HG02884 (cell line): ENCODE results near the gene TIMP4.

Experiments
- ATAC-seq: cut with Tn5 transposase; IDR thresholded peaks from one replicate; pipeline ENCODE4 v1.9.1; 2021; ENCODE audit warnings: mild to moderate bottlenecking, moderate library complexity; ENCODE audit not compliant: unreplicated experiment

Gene TIMP4

GRCh38 chr3:12158387-12159226, at the start of gene TIMP4:
TIMP4 (minus strand) TSS chr3:12158912; CDS start chr3:12158840, 72 bp downstream.
- ATAC-seq = no peak

- ATAC-seq = no peak
These were observed 46.5 kb upstream of the TIMP4 start for GRCh38 chr3:12205171-12205570.

DNA sequence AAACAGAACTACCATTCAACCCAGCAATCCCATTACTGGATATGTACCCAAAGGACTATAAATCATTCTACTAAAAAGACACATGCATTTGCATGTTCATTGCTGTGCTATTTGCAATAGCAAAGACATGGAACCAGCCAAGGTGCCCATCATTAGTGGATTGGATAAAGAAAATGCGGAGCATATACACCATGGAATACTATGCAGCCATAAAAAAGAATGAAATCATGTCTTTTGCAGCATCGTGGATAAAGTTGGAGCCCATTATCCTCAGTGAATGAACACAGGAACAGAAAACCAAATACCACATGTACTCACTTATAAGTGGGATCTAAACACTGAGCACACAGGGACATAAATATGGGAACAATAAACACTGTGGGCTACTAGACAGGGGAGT, 43.1 kb upstream of the TIMP4 start:
- no peak for ATAC-seq

DNA sequence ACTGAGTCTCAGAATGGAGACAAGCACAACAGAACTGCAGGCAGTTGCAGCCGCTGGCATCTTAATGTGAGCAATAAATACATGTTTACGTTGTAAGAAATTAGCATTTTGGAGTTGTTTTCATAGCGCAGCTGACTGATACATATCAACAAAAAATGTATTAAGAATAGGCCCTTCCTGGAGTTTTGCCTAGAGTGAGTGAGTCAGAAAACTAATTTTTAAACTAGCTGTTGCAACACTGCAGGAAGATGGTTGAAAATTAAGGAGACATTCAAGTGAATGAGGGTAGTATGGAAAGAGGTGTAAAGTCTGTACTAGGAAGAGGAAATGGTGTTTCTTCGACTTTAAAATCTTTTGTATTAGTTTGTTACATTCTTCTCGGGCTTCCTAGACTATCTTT, 39.6 kb upstream of the TIMP4 start:
- ATAC-seq = no peak

DNA sequence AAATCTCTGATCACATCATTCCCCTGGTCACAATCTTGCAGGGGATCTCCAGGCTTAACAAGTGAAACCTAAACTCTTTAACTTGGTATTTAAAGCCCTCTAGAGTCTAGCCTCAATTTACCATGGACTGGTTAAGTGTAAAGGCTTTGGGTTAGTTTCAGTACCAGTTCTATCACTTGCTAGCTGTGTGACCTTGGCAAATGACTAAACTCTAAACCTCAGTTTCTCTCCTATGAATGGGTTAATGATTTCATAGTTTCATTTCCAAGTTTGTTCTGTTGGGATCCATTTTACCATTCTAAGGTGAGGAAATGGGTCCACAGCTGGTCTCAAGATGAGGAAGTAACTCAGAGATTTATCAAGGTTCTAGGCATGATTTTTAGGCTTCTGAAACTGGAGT, 38.8 kb upstream of the TIMP4 start:
- ATAC-seq = peak; percentile 45

DNA sequence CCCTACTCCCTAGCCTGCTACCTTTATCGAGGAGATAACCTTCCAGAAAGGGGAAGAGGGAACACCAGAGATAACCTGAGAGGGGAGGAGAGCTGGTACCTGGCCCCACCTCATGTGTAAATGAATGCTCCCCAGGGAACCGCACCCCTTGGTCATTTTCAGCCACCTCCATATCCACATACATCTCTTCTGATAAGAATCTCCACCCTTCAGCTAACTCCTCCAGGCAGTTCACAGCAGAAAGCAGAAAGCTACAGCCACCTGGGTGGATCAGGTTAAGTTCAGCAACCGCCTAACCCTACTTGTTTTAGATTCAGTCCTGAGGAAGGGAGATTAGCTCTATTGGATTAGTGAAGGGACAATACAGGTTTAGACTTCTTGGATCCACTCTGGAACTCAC, 38.0 kb upstream of the TIMP4 start:
- no peak for ATAC-seq

DNA sequence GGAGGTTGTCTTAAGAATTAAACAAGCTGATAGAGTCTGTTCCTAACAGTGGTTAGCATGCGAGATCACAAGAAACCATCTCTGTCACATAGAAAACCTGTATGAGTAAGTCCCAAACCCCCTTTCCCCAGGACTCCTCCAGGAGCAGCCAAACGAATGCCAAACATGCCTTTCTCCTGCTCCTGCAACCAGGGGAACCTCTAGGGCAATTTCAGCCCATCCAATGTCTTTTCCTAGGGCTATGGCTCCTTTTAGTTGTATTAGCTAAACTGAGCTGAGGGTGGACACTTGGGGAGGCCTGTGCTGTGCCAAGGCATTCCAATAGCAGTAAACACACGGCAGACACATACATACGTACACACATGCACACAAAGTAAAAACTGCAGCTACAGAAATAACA, 36.5 kb upstream of the TIMP4 start:
- ATAC-seq = no peak

DNA sequence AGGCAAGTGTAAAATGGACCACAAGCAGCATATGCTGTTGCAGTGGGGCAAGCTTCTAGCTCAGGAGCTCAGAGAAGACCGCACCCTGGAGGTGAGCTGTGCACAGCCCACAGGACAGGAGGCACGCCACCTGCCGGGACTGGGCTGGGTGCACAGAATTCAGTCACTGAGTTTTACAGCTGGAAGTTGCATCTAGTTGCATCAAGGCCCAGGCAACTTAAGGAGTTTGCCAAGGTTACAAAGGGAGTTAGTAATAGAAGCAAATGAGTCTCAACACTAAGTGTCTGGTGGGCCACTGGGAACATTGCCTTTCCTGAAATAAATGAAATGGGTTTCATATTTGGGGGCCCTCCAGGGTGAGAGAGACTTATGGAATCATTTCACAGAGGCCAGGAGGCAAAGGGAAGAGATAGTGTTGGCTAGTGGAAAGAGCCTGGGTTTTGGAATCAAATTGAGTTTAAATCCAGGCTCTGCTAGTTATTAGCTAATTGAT, 36.0 kb upstream of the TIMP4 start:
- peak; percentile 38 for ATAC-seq

- ATAC-seq = no peak
These were observed 35.5 kb upstream of the TIMP4 start for GRCh38 chr3:12194209-12194608.

- ATAC-seq = peak; percentile 57
These were observed 34.9 kb upstream of the TIMP4 start for GRCh38 chr3:12193485-12194165.

- ATAC-seq = no peak
These were observed 34.2 kb upstream of the TIMP4 start for GRCh38 chr3:12192655-12193484.

DNA sequence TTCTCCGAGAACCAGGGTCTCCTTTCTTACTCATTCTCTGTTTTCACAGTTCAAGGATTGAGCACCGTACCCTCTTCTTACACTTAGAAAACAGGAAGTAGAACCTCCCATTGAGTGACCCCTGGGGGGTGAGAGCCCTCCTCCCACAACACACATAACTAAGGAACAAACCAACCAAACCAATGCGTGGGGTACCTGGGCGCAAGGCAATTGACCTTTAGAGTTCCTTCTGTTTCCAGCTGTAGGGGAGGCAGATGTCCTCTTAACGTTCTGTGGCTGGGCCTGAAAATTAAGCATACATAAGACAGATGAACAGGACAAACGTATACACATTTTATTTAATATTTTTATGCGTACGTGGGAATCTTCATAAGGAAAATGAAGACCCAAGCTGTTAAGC, 33.5 kb upstream of the TIMP4 start:
- no peak for ATAC-seq

GRCh38 chr3:12191559-12191958, 32.8 kb upstream of the TIMP4 start:
- ATAC-seq = no peak

DNA sequence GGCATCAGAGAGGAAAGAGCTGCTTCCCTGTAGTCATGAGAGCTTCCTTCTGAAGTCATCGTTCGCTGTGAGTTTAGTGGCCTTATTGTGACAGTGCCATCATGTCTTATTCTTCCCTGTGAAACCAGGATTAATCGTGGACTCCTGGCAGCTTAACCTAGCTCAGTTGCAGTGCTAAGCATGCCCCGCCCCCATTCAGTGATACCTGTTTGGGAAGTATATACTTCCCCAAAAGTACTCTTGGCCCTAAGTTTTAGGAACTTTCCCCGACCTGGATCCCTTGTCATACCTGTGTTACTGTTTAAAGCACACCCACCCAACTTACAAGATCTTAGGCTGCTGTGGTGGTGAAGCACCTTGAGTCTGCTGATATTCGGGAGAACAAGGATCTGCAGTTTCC, 32.1 kb upstream of the TIMP4 start:
- ATAC-seq = no peak

- ATAC-seq = no peak
These were observed 31.6 kb upstream of the TIMP4 start for GRCh38 chr3:12190221-12190807.

DNA sequence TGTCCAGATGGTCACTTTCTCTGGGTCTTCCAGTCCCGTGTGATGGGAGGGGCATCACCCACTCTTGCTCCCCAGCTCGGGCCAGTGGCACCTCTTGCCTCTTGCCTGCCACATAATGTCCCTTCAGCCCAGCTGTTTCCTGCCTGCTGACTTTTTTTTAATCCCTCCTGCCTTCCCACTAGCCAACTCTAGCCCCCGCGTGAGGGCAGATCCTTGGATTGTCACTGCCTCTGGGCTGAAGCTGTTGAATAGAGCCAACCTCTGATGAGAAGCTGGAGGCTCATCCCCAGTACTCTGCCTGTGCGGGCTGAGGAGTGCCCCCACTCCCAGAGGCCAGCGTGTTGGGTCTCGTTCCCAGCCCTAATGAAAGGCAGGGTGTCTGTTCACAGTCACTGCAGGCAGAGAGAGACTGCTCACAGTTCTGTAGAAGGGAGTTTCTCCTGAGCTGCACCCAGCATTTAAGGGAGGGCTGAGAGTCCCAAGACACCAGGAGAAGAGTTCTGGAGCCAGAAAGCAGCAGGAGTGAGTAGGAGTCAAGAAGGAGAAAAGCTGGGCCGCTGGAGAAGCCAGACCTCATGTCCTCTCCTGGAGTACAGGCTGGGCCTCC, 30.1 kb upstream of the TIMP4 start:
- no peak for ATAC-seq

DNA sequence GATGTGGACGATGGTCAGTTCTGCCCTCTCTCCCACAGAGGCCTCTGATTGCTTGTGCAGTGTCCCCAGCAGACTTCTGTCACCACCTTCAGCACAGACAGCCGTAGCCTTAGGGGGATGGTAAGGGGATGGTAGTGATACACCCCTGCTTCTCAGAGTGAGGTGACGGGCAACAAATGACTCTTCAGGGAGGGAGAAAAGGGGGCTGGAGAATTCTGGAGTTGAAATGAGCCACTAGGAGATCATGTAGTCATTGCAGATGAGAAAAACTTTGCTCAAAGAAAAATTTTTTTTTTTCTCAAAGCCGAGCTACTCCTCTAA, 29.6 kb upstream of the TIMP4 start:
- no peak for ATAC-seq

DNA sequence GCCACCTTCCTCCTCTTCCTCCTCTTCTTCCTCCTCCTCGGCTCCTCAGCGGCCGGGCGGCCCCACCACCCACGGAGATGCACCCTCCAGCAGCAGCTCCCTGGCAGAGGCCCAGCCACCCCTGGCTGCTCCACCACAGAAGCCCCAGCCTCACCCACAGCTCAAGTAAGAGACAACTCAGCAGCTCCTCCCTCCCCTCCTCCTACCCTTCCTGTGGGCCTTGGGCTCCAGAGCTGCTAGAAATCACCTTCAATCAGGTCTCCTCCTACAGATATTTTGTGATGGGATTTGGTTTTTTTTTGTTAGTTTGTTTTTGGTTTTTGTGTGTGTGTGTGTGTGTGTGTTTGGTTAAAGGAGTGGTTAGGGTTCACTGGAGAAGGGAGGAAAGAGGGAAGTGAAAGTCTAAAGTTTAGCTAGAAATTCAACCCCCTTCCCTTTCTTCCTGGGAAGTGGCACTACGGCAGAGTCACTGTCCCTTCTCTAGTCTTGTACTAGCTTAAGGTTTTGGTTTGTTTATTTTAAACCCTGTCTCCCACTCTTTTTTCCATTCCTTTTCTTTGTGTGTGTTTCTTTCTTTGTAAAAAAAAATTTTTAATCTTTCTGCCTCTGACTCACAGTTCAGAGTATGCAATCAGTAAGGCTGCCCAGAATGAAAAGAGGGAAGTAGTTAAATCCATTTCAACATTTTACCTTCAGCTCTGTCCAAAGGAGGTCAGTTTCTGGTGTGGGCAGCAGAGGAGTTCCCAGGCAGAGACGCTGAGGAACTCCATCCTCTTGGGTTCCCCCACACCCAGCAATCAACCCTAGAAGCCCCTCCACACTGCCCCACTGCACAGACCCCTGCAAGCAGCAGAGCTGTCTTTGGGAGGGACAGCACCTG, 29.0 kb upstream of the TIMP4 start:
- peak; percentile 72 for ATAC-seq

- ATAC-seq = no peak
These were observed 28.0 kb upstream of the TIMP4 start for GRCh38 chr3:12186515-12187286.
